WERI-Rb-1 (cell line): ENCODE data around the gene RALGPS1.

Experiments used
- DNase-seq: peaks from one replicate; pipeline ENCODE4 v3.0.0-alpha.2; 2020
- H3K27ac ChIP-seq: fragments of 250-450 bp; sonication (Bioruptor Pico); 2 replicates; pipeline ENCODE4 v1.5.1; 2020; ENCODE audit warnings: mild to moderate bottlenecking, moderate library complexity
- H3K27me3 ChIP-seq: fragments of 250-450 bp; sonication (Bioruptor Pico); 2 replicates; pipeline ENCODE4 v1.5.1; 2021; ENCODE audit warnings: mild to moderate bottlenecking, low read depth, moderate library complexity; ENCODE audit not compliant: insufficient read depth, severe bottlenecking
- H3K36me3 ChIP-seq: fragments of 250-450 bp; sonication (Bioruptor Pico); 2 replicates; pipeline ENCODE4 v1.5.1; 2020; ENCODE audit warnings: mild to moderate bottlenecking, moderate library complexity
- H3K4me3 ChIP-seq: 2 replicates; pipeline ENCODE4 v1.5.1; 2011; ENCODE audit warnings: low read depth, mild to moderate bottlenecking, control low read depth, low read length
- H3K9me3 ChIP-seq: fragments of 250-450 bp; sonication (Bioruptor Pico); 2 replicates; pipeline ENCODE4 v1.5.1; 2021; ENCODE audit warnings: mild to moderate bottlenecking, moderate library complexity; ENCODE audit not compliant: severe bottlenecking
- CTCF ChIP-seq: IDR thresholded peaks from 2 replicates; pipeline ENCODE4 v1.5.1; 2011; ENCODE audit warnings: low read depth, mild to moderate bottlenecking, control low read depth, inconsistent platforms, low read length

The RALGPS1 gene

GRCh38 chr9:127076860-127077643 lies 162.5 kb downstream of the RALGPS1 start:
- no peak overlapping the region for H3K27ac ChIP-seq
- H3K27me3 ChIP-seq = no peaks in the 10 kb centered on the region
- H3K36me3 ChIP-seq = no peaks in the 10 kb centered on the region
- DNase-seq = peak; percentile 3
- TF ChIP-seq CTCF = no peak
- H3K9me3 ChIP-seq = peaks cover 2% of the 10 kb centered on the region
- no peak overlapping the region for H3K4me3 ChIP-seq

- no peak overlapping the region for H3K27ac ChIP-seq
- TF ChIP-seq CTCF = no peak
- no peaks in the 10 kb centered on the region for H3K27me3 ChIP-seq
- no peak for DNase-seq
- no peaks in the 10 kb centered on the region for H3K36me3 ChIP-seq
- no peaks in the 10 kb centered on the region for H3K9me3 ChIP-seq
- no peak overlapping the region for H3K4me3 ChIP-seq
These were observed 163.0 kb downstream of the RALGPS1 start for GRCh38 chr9:127077644-127077946.

GRCh38 chr9:127078336-127078735 lies 163.8 kb downstream of the RALGPS1 start:
- Histone ChIP-seq H3K9me3 (no peaks in the 10 kb centered on the region), H3K27me3 (no peaks in the 10 kb centered on the region), H3K4me3 (no peak overlapping the region), H3K27ac (no peak overlapping the region), H3K36me3 (no peaks in the 10 kb centered on the region)
- no peak for TF ChIP-seq CTCF
- no peak for DNase-seq

- no peaks in the 10 kb centered on the region for H3K9me3 ChIP-seq
- H3K27me3 ChIP-seq = no peaks in the 10 kb centered on the region
- H3K36me3 ChIP-seq = no peaks in the 10 kb centered on the region
- H3K27ac ChIP-seq = no peak overlapping the region
- no peak for DNase-seq
- no peak for TF ChIP-seq CTCF
- no peak overlapping the region for H3K4me3 ChIP-seq
These were observed 164.4 kb downstream of the RALGPS1 start for GRCh38 chr9:127078988-127079387.

GRCh38 chr9:127079446-127080140 lies 165.0 kb downstream of the RALGPS1 start:
- Histone ChIP-seq H3K27me3 (no peaks in the 10 kb centered on the region), H3K36me3 (no peaks in the 10 kb centered on the region), H3K27ac (no peak overlapping the region), H3K9me3 (no peaks in the 10 kb centered on the region), H3K4me3 (no peak overlapping the region)
- TF ChIP-seq CTCF = no peak
- peak; percentile 3 for DNase-seq
